HCT116 (cell line): Measurements from ENCODE around the gene AKT3. TPM values are rescaled to one million over a fixed set of nuclear protein-coding genes. Genes with fewer than 3 reads are reported as not detected.

ENCODE experiments used
- ATAC-seq: fragments of 200-7000 bp; cut with Tn5 transposase; 2 replicates; pipeline ENCODE4 v1.9.1; 2020; ENCODE audit warnings: mild to moderate bottlenecking, moderate library complexity
- BruUV-seq: library from RNA; stranded (reverse); fragments of 400-500 nt; replicated peaks from 2 replicates; lab custom pipeline; 2021; lab: Mats Ljungman, UMichigan
- CTCF ChIA-PET: fragments of 300-600 bp; sonication (Branson Sonifier 250); formaldehyde crosslinking; loops from one replicate; lab custom pipeline; 2021; ENCODE audit warnings: antibody characterized with exemption; lab: Charles Lee
- POLR2A ChIA-PET: fragments of 300-600, 350-600 bp; sonication (Branson Sonifier 250); formaldehyde crosslinking; loops from one replicate; lab custom pipeline; 2021; ENCODE audit warnings: antibody characterized with exemption; lab: Charles Lee
- RAD21 ChIA-PET, 2 experiments: fragments of 300-600 bp; sonication (Branson Sonifier 250); formaldehyde crosslinking; loops; one replicate each; lab custom pipeline; 2023; ENCODE audit warnings: low total read pairs in 2 of 2; ENCODE audit not compliant: uncharacterized antibody in 2 of 2, unreplicated experiment in 2 of 2, low non-redundant PET in 1 of 2; lab: Charles Lee
- DNase-seq: peaks from one replicate; pipeline ENCODE4 v3.0.0-alpha.2; 2010; ENCODE audit warnings: low read depth, low spot score
- H2AFZ ChIP-seq: fragments of 200-600 bp; shearing (Covaris generic), sonication (generic); 2 replicates; pipeline ENCODE4 v1.6.1; 2017; ENCODE audit warnings: low read depth, mixed run types, mixed read lengths, antibody characterized with exemption, low read length; ENCODE audit not compliant: poor library complexity, severe bottlenecking
- H3K27ac ChIP-seq: 2 replicates; pipeline ENCODE4 v1.5.1; 2012; ENCODE audit warnings: low read depth, low read length
- H3K27me3 ChIP-seq: fragments of 200-600 bp; sonication (generic); 2 replicates; pipeline ENCODE4 v1.6.1; 2016; ENCODE audit warnings: mixed run types, low read length, mixed read lengths; ENCODE audit not compliant: insufficient read depth
- H3K36me3 ChIP-seq, 2 experiments: fragments of 200-500 bp in 1 of 2; fragments of 200-600 bp in 1 of 2; sonication (Bioruptor generic) in 1 of 2; sonication (generic) in 1 of 2; 2 replicates each; pipeline versions ENCODE4 v1.5.1 to v1.6.1; 2014 to 2016; ENCODE audit warnings: low read length in 2 of 2, inconsistent platforms in 1 of 2, mixed read lengths in 1 of 2, mixed run types in 1 of 2; ENCODE audit not compliant: insufficient read depth in 2 of 2, control insufficient read depth in 1 of 2
- H3K4me1 ChIP-seq, 2 experiments: fragments of 200-600 bp in 1 of 2; sonication (generic) in 1 of 2; 2 replicates each; pipeline versions ENCODE4 v1.5.1 to v1.6.1; 2012 to 2017; ENCODE audit warnings: low read length in 2 of 2, inconsistent platforms in 1 of 2, mild to moderate bottlenecking in 1 of 2, mixed read lengths in 1 of 2, mixed run types in 1 of 2, moderate library complexity in 1 of 2; ENCODE audit not compliant: insufficient read depth in 2 of 2, control insufficient read depth in 1 of 2
- H3K4me2 ChIP-seq: fragments of 200-600 bp; sonication (generic); 2 replicates; pipeline ENCODE4 v1.6.1; 2017; ENCODE audit warnings: mixed run types, low read length, mixed read lengths
- H3K4me3 ChIP-seq, 2 experiments: fragments of 200-600 bp in 1 of 2; sonication (generic) in 1 of 2; replicated peaks in 1 of 2; 2 replicates each; pipeline ENCODE4 v1.5.1; 2011 to 2016; ENCODE audit warnings: low read length in 2 of 2, control low read depth in 1 of 2, low read depth in 1 of 2, mild to moderate bottlenecking in 1 of 2, mixed read lengths in 1 of 2, mixed run types in 1 of 2
- H3K79me2 ChIP-seq: fragments of 200-600 bp; sonication (generic); 2 replicates; pipeline ENCODE4 v1.6.1; 2017; ENCODE audit warnings: mild to moderate bottlenecking, mixed run types, low read length, moderate library complexity, mixed read lengths; ENCODE audit not compliant: insufficient read depth
- H3K9ac ChIP-seq: fragments of 200-600 bp; sonication (generic); 2 replicates; pipeline ENCODE4 v1.6.1; 2016; ENCODE audit warnings: low read length, mixed read lengths
- H3K9me2 ChIP-seq: fragments of 200-600 bp; sonication (generic), shearing (Covaris generic); 2 replicates; pipeline ENCODE4 v1.6.1; 2017; ENCODE audit warnings: mixed run types, mild to moderate bottlenecking, moderate library complexity; ENCODE audit not compliant: insufficient read depth
- H3K9me3 ChIP-seq, 2 experiments: fragments of 200-500 bp in 1 of 2; fragments of 200-600 bp in 1 of 2; sonication (Bioruptor generic) in 1 of 2; sonication (generic) in 1 of 2; 2 replicates each; pipeline ENCODE4 v1.6.1; 2014 to 2017; ENCODE audit warnings: low read length in 2 of 2, mixed read lengths in 2 of 2, inconsistent platforms in 1 of 2, low read depth in 1 of 2, mild to moderate bottlenecking in 1 of 2, mixed run types in 1 of 2, moderate library complexity in 1 of 2; ENCODE audit not compliant: control insufficient read depth in 1 of 2, insufficient read depth in 1 of 2
- H4K20me1 ChIP-seq: fragments of 200-600 bp; sonication (generic), shearing (Covaris generic); 2 replicates; pipeline ENCODE4 v1.6.1; 2017; ENCODE audit warnings: mixed run types, mild to moderate bottlenecking, moderate library complexity; ENCODE audit not compliant: insufficient read depth
- ELF1 ChIP-seq: IDR thresholded peaks from 2 replicates; pipeline ENCODE4 v1.6.1; 2012; ENCODE audit warnings: low read depth, borderline replicate concordance
- EZH2phosphoT487 ChIP-seq: fragments of 200-600 bp; IDR thresholded peaks from 2 replicates; pipeline ENCODE4 v1.6.1; 2018; ENCODE audit warnings: antibody characterized with exemption, borderline replicate concordance
- JUND ChIP-seq: IDR thresholded peaks from 2 replicates; pipeline ENCODE4 v1.6.1; 2012
- MAX ChIP-seq: IDR thresholded peaks from 2 replicates; pipeline ENCODE4 v1.6.1; 2012
- POLR2AphosphoS5 ChIP-seq: IDR thresholded peaks from 2 replicates; pipeline ENCODE4 v1.6.1; 2011; ENCODE audit warnings: mild to moderate bottlenecking, low read depth, low read length, moderate library complexity
- RAD21 ChIP-seq: IDR thresholded peaks from 2 replicates; pipeline ENCODE4 v1.6.1; 2012; ENCODE audit warnings: low read depth, mild to moderate bottlenecking
- SP1 ChIP-seq: IDR thresholded peaks from 2 replicates; pipeline ENCODE4 v1.6.1; 2012; ENCODE audit warnings: low read depth
- YY1 ChIP-seq: IDR thresholded peaks from 2 replicates; pipeline ENCODE4 v1.6.1; 2011; ENCODE audit warnings: low read length, low read depth, moderate library complexity, mild to moderate bottlenecking; ENCODE audit not compliant: insufficient replicate concordance; ENCODE audit errors: extremely low read depth
- ZFX ChIP-seq: fragments of 450-650 bp; IDR thresholded peaks from 2 replicates; pipeline ENCODE4 v1.6.1; 2017
- intact Hi-C: fragments of 100-400 bp; cut with micrococcal nuclease; formaldehyde crosslinking; loops from 2 replicates; pipeline ENCODE4 v1.10.0; 2022
- total RNA-seq: library from RNA; stranded (reverse); gene quantifications from one replicate; pipeline ENCODE4 v1.2.1, GENCODE V29; 2021; ENCODE audit not compliant: unreplicated experiment
- TF ChIP-seq, protein P1 (sequence below): IDR thresholded peaks from 2 replicates; pipeline ENCODE4 v1.6.1; 2012
- TF ChIP-seq, protein P2 (sequence below), 3 experiments: fragments of 200-600 bp in 1 of 3; sonication (generic) in 1 of 3; IDR thresholded peaks in 2 of 3; conservative IDR thresholded peaks in 1 of 3; 2 replicates each; pipeline ENCODE4 v1.5.1; 2012 to 2017; ENCODE audit warnings: low read depth in 2 of 3, low read length in 2 of 3, antibody characterized with exemption in 1 of 3, borderline replicate concordance in 1 of 3, control low read depth in 1 of 3, mild to moderate bottlenecking in 1 of 3, mixed read lengths in 1 of 3, mixed run types in 1 of 3, moderate library complexity in 1 of 3; ENCODE audit not compliant: insufficient read depth in 1 of 3

AKT3 gene
- total RNA-seq, 1 experiment from 2014 or later = 0.49 TPM

DNA sequence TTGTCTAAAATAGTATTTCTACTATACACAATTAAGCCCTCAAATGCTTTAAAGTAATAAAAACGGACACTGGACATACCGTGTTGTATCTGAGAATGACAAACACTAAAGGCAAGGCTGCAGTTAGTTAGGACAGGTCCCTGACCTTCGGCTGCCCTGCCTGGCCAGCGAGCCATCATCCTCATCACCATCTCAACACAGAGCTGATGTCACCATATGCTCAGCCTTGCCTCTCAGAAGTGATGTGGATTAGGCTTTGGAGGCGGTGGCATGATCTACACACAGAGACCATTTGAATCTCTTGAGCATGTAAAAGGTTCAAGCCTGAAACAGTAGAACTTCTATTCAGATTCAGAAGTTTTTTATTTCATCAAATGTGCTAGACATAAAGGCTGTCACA is 349.5 kb downstream of the AKT3 start:
- H3K9me2 ChIP-seq = no peaks in the 10 kb centered on the region
- H2AFZ ChIP-seq = no peak overlapping the region
- POLR2A ChIA-PET = no interaction called here
- no peak overlapping the region for H3K9ac ChIP-seq
- BruUV-seq = no TSS peak
- no peaks in the 10 kb centered on the region; a peak in 1 of 4 replicates for H3K36me3 ChIP-seq
- ATAC-seq (no peak), DNase-seq (no peak)
- H3K4me2 ChIP-seq = no peak overlapping the region
- intact Hi-C loops = no loop called here
- H4K20me1 ChIP-seq = no peaks in the 10 kb centered on the region
- no peaks in the 10 kb centered on the region for H3K79me2 ChIP-seq
- H3K4me3 ChIP-seq = no peak overlapping the region
- CTCF ChIA-PET = no interaction called here
- TF ChIP-seq SP1 = no peak
- no peak for TF ChIP-seq MAX
- TF ChIP-seq, protein P1, sequence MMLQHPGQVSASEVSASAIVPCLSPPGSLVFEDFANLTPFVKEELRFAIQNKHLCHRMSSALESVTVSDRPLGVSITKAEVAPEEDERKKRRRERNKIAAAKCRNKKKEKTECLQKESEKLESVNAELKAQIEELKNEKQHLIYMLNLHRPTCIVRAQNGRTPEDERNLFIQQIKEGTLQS = no peak
- TF ChIP-seq EZH2phosphoT487 = no peak
- no peak for TF ChIP-seq JUND
- no peak for TF ChIP-seq RAD21
- TF ChIP-seq, protein P2, sequence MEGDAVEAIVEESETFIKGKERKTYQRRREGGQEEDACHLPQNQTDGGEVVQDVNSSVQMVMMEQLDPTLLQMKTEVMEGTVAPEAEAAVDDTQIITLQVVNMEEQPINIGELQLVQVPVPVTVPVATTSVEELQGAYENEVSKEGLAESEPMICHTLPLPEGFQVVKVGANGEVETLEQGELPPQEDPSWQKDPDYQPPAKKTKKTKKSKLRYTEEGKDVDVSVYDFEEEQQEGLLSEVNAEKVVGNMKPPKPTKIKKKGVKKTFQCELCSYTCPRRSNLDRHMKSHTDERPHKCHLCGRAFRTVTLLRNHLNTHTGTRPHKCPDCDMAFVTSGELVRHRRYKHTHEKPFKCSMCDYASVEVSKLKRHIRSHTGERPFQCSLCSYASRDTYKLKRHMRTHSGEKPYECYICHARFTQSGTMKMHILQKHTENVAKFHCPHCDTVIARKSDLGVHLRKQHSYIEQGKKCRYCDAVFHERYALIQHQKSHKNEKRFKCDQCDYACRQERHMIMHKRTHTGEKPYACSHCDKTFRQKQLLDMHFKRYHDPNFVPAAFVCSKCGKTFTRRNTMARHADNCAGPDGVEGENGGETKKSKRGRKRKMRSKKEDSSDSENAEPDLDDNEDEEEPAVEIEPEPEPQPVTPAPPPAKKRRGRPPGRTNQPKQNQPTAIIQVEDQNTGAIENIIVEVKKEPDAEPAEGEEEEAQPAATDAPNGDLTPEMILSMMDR (IDR thresholded peaks at IDR 0.05 in 2 of 3, conservative IDR thresholded peaks at IDR 0.05 in 1 of 3; ENCODE audit: borderline replicate concordance in 1 of 3, insufficient read depth in 1 of 3, low read depth in 2 of 3, low read length in 2 of 3) = no peak
- TF ChIP-seq ZFX = no peak
- no peak for TF ChIP-seq YY1
- no peak for TF ChIP-seq ELF1
- TF ChIP-seq POLR2AphosphoS5 = no peak
- no peaks in the 10 kb centered on the region for H3K27me3 ChIP-seq
- H3K27ac ChIP-seq = no peak overlapping the region
- RAD21 ChIA-PET = no interaction called here
- no peaks in the 10 kb centered on the region for H3K9me3 ChIP-seq
- H3K4me1 ChIP-seq = no peaks in the 10 kb centered on the region
